ENCODE results near the gene FAM199X.

DNA sequence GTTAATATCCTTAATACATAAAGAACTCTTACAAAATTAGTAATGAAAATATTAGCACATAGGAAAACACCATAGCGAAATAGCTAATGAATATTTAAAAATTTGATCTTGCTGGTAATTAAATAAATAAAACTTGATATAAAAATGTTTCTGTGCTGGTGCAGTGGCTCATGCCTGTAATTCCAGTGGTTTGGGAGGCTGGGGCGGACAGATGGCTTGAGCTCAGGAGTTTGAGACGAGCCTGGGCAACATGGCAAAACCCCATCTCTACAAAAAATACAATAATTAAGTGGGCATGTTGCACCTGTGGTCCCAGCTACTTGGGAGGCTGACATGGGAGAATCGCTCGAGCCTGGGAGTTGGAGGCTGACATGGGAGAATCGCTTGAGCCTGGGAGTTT, 7.6 kb downstream of the FAM199X start:
- TF ChIP-seq, protein P1, sequence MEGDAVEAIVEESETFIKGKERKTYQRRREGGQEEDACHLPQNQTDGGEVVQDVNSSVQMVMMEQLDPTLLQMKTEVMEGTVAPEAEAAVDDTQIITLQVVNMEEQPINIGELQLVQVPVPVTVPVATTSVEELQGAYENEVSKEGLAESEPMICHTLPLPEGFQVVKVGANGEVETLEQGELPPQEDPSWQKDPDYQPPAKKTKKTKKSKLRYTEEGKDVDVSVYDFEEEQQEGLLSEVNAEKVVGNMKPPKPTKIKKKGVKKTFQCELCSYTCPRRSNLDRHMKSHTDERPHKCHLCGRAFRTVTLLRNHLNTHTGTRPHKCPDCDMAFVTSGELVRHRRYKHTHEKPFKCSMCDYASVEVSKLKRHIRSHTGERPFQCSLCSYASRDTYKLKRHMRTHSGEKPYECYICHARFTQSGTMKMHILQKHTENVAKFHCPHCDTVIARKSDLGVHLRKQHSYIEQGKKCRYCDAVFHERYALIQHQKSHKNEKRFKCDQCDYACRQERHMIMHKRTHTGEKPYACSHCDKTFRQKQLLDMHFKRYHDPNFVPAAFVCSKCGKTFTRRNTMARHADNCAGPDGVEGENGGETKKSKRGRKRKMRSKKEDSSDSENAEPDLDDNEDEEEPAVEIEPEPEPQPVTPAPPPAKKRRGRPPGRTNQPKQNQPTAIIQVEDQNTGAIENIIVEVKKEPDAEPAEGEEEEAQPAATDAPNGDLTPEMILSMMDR (conservative IDR thresholded peaks at IDR 0.05 in 1 of 2, IDR thresholded peaks at IDR 0.05 in 1 of 2; ENCODE audit: low read depth in 1 of 2, low read length in 2 of 2): no peak
- no peak for TF ChIP-seq EZH2 (IDR thresholded peaks at IDR 0.05; ENCODE audit: low read length, missing control alignments)

Measured in fibroblast of lung (primary cell).